BLaER1 treated with 17β-estradiol and CSF1 and Interleukin-3, amounts not matched to agents 10 nM and 100 nM (cell line): ENCODE measurements around the gene GP9.

Source experiments
- H3K27ac ChIP-seq, 11 experiments: shearing (Covaris generic); formaldehyde crosslinking; 2 replicates each; pipeline ENCODE4 v1.8.1; 2022
- H3K27me3 ChIP-seq, 11 experiments: shearing (Covaris generic); formaldehyde crosslinking; 2 replicates each; pipeline ENCODE4 v1.8.1; 2022
- H3K36me3 ChIP-seq, 11 experiments: shearing (Covaris generic); formaldehyde crosslinking; 2 replicates each; pipeline ENCODE4 v1.8.1; 2022
- H3K4me1 ChIP-seq, 10 experiments: shearing (Covaris generic); formaldehyde crosslinking; 2 replicates each; pipeline ENCODE4 v1.8.1; 2022
- H3K4me2 ChIP-seq, 11 experiments: shearing (Covaris generic); formaldehyde crosslinking; 2 replicates each; pipeline ENCODE4 v1.8.1; 2022
- H3K4me3 ChIP-seq, 10 experiments: shearing (Covaris generic); formaldehyde crosslinking; 2 replicates each; pipeline ENCODE4 v1.8.1; 2022
- H3K9ac ChIP-seq, 11 experiments: shearing (Covaris generic); formaldehyde crosslinking; 2 replicates each; pipeline ENCODE4 v1.8.1; 2022
- H3K9me3 ChIP-seq, 11 experiments: shearing (Covaris generic); formaldehyde crosslinking; replicated peaks in 1 of 11; 2 replicates each; pipeline ENCODE4 v1.8.1; 2022
- H4K20me1 ChIP-seq, 11 experiments: shearing (Covaris generic); formaldehyde crosslinking; 2 replicates each; pipeline ENCODE4 v1.8.1; 2022
- Cebpa-rat ChIP-seq, 11 experiments: shearing (Covaris generic); IDR thresholded peaks; 2 replicates each; pipeline ENCODE4 v1.8.1; 2022

Gene GP9

GRCh38 chr3:129017484-129017899, 43.1 kb upstream of the GP9 start:
- TF ChIP-seq Cebpa-rat (IDR thresholded peaks at IDR 0.05): no peak

GRCh38 chr3:129018271-129018670, 42.3 kb upstream of the GP9 start:
- peak overlapping the region in 2 of 11 experiments; percentile 84 to 88; a peak in 3 of 22 replicates for H3K27ac ChIP-seq
- H4K20me1 ChIP-seq: no peaks in the 10 kb centered on the region
- H3K27me3 ChIP-seq: no peaks in the 10 kb centered on the region
- peaks cover 0 to 4% (median 0%) of the 10 kb centered on the region in 11 experiments; a peak in 3 of 22 replicates for H3K9me3 ChIP-seq
- no peak overlapping the region for H3K9ac ChIP-seq
- peak overlapping the region; percentile 77 to 96 (median 92); a peak in 21 of 22 replicates for H3K4me2 ChIP-seq
- no peaks in the 10 kb centered on the region for H3K36me3 ChIP-seq
- no peak overlapping the region for H3K4me3 ChIP-seq
- no peak for TF ChIP-seq Cebpa-rat (IDR thresholded peaks at IDR 0.05)
- peaks cover 35 to 72% (median 65%) of the 10 kb centered on the region in 10 experiments for H3K4me1 ChIP-seq

More at GRCh38 chr3:129017484-129017899, 43.1 kb upstream of the GP9 start:
- 0 out of 20 replicates have a peak overlapping the region, but pooled peaks of 1 of the 10 experiments have one; percentile 2 for H3K4me3 ChIP-seq
- peaks cover 0 to 4% (median 0%) of the 10 kb centered on the region in 11 experiments; a peak in 3 of 22 replicates for H3K9me3 ChIP-seq
- no peaks in the 10 kb centered on the region for H3K27me3 ChIP-seq
- H3K4me1 ChIP-seq: peaks cover 33 to 64% (median 59%) of the 10 kb centered on the region in 10 experiments
- H3K27ac ChIP-seq: peak overlapping the region in 10 of 11 experiments; percentile 32 to 88 (median 78); a peak in 20 of 22 replicates
- no peaks in the 10 kb centered on the region for H3K36me3 ChIP-seq
- H3K9ac ChIP-seq: peak overlapping the region in 9 of 11 experiments; percentile 1 to 48 (median 28); a peak in 14 of 22 replicates
- H4K20me1 ChIP-seq: no peaks in the 10 kb centered on the region
- peak overlapping the region; percentile 77 to 96 (median 92) for H3K4me2 ChIP-seq

DNA sequence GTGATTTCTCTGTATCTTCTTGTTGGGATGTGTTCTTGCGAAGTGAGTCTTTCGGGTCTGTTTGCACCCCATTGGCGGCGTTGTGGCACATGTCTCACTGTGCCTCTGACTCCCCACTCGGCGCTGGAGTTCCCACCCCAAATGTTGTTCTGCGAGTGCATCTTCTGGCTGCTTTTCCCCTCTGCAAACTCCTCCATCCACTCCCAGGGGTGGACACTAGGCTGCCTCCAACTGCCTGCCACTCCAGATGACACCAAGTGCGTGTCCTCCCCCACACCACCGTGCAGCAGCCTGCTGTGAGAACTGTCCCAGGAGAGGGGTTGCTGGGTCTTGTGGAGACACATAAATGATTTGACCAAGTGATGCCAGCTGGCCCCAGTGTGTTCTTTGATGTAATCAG, 41.8 kb upstream of the GP9 start:
- no peaks in the 10 kb centered on the region for H4K20me1 ChIP-seq
- H3K9ac ChIP-seq: no peak overlapping the region
- no peak overlapping the region for H3K4me3 ChIP-seq
- peak overlapping the region in 9 of 11 experiments; percentile 77 to 96 (median 93); a peak in 18 of 22 replicates for H3K4me2 ChIP-seq
- no peak for TF ChIP-seq Cebpa-rat (IDR thresholded peaks at IDR 0.05)
- no peak overlapping the region for H3K27ac ChIP-seq
- H3K36me3 ChIP-seq: no peaks in the 10 kb centered on the region
- H3K9me3 ChIP-seq: peaks cover 0 to under 1% (median 0%) of the 10 kb centered on the region in 11 experiments; a peak in 2 of 22 replicates
- H3K4me1 ChIP-seq: peaks cover 35 to 77% (median 68%) of the 10 kb centered on the region in 10 experiments
- no peaks in the 10 kb centered on the region for H3K27me3 ChIP-seq

DNA sequence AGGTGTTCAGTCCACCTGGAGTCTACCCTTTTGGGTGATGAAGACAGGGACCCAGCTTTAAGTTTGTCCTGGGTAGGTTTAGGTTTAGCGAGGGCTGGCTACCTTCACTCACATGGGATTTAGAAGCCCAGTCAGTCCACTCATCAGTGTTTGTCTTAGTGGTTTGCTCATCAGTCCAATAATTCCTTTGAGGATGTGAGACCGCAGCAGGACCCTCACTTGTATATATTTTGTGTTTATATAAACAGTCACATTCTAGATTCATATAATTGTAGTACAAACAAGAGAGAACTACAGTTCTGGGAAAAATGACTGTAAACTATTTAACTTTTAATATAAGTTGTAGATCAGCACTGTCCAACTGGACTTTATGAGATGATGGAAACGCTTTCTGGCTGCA, 41.3 kb upstream of the GP9 start:
- Histone ChIP-seq H3K4me1 (peaks cover 35 to 79% (median 68%) of the 10 kb centered on the region in 10 experiments), H3K4me2 (peak overlapping the region in 8 of 11 experiments; percentile 77 to 95 (median 92); a peak in 16 of 22 replicates), H3K27ac (no peak overlapping the region), H3K4me3 (no peak overlapping the region), H4K20me1 (no peaks in the 10 kb centered on the region), H3K9me3 (no peaks in the 10 kb centered on the region; a peak in 2 of 22 replicates), H3K9ac (no peak overlapping the region), H3K27me3 (no peaks in the 10 kb centered on the region), H3K36me3 (no peaks in the 10 kb centered on the region)
- no peak for TF ChIP-seq Cebpa-rat (IDR thresholded peaks at IDR 0.05)

DNA sequence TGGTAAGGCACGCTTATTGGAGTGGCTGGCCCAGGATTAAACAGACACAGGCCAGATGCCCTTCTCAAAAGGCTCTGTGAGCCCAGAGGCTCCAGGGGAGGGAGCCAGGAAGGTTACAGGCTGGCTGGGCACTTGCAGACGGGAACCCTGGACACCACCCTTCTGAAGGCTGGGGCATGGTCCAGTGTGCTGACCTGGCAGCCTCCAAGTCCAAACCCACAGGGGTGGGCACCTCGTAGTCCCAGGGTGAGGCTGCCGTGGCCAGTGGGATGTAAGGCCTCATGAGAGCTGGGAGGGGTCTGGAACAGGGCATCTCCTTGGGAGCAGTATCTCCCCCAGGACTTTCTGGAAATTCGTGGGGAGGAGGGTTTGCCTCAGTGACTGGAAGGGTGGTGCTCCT, 39.9 kb upstream of the GP9 start:
- peaks cover 30 to 72% (median 55%) of the 10 kb centered on the region in 10 experiments for H3K4me1 ChIP-seq
- H3K9ac ChIP-seq: no peak overlapping the region
- no peaks in the 10 kb centered on the region for H3K27me3 ChIP-seq
- H3K36me3 ChIP-seq: no peaks in the 10 kb centered on the region
- H3K4me3 ChIP-seq: no peak overlapping the region
- no peak overlapping the region for H3K27ac ChIP-seq
- no peak overlapping the region for H3K4me2 ChIP-seq
- no peak for TF ChIP-seq Cebpa-rat (IDR thresholded peaks at IDR 0.05)
- H4K20me1 ChIP-seq: no peaks in the 10 kb centered on the region
- H3K9me3 ChIP-seq: no peaks in the 10 kb centered on the region; a peak in 2 of 22 replicates

- TF ChIP-seq Cebpa-rat (IDR thresholded peaks at IDR 0.05): no peak
These were observed 39.4 kb upstream of the GP9 start for GRCh38 chr3:129021140-129021551.

DNA sequence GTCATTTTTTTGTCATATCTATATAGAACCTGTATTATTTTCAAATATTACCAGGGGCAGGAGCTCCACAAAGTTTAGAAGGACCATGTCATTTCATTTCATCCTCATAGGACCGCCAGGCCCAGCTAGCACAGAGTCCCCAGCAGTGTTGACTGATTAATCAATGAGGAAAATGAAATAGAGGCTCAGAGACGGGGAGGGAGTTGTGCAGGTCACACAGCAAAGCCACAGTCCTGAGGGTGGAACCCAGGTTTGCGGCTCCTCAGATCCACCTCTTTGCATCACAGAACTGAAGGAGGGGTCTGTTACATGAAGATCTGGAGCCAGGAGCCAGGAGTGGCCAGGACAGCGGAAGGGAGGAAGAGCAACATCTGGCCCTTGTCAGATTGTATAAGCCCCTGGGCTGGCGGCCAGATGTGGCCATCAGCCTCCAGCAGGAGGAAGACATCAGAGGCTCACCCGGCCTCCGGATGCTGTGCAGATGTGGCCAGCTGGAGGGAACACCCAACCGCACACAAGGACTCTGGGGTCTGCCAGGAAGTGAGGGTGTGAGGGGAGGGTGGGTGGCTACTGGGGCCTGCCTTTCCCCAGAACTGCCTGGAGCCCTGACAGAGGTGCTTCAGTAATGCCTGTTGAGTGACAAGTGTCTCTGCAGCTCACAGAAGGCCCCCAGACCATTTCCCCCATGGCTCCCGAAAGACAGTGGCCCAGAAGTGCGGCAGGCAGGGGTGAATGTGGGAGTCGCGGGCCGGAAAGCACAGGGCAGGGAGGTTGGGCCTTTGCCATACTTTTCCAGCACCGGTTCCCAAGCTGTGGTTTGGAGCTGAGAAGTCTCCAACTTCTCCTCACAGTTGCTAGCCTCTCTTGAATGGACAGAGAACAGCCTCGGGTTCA, 38.2 kb upstream of the GP9 start:
- Histone ChIP-seq H4K20me1 (no peaks in the 10 kb centered on the region), H3K4me1 (peaks cover 22 to 70% (median 51%) of the 10 kb centered on the region in 10 experiments), H3K9ac (no peak overlapping the region; a peak in 1 of 22 replicates), H3K9me3 (no peaks in the 10 kb centered on the region), H3K4me2 (peak overlapping the region; percentile 3 to 74 (median 62); a peak in 18 of 22 replicates), H3K27ac (no peak overlapping the region; a peak in 1 of 22 replicates), H3K27me3 (no peaks in the 10 kb centered on the region), H3K36me3 (no peaks in the 10 kb centered on the region), H3K4me3 (no peak overlapping the region)
- TF ChIP-seq Cebpa-rat (IDR thresholded peaks at IDR 0.05): no peak

More at GRCh38 chr3:129021140-129021551, 39.4 kb upstream of the GP9 start:
- Histone ChIP-seq H3K4me1 (peaks cover 25 to 72% (median 54%) of the 10 kb centered on the region in 10 experiments), H3K9ac (no peak overlapping the region), H3K4me2 (no peak overlapping the region), H3K36me3 (no peaks in the 10 kb centered on the region), H3K27me3 (no peaks in the 10 kb centered on the region), H3K27ac (no peak overlapping the region), H4K20me1 (no peaks in the 10 kb centered on the region), H3K4me3 (no peak overlapping the region), H3K9me3 (no peaks in the 10 kb centered on the region; a peak in 2 of 22 replicates)

DNA sequence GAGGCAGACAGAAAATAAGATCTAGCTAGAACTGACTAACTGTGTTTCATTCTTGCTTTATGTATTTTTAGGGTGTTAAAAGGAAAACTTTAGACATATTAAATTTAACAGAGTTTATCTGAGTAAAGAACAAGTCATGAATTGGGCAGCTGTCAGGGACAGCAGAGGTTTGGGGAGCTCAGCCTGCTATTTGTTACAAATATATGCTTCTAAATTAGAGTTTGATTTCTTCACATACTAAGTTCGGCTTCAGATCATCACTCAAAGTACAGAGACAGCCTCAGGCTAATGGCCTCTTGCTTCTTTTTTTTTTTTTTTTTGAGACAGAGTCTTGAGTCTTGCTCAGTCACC, 37.6 kb upstream of the GP9 start:
- H3K9ac ChIP-seq: no peak overlapping the region
- no peak overlapping the region for H3K4me3 ChIP-seq
- H4K20me1 ChIP-seq: no peaks in the 10 kb centered on the region
- H3K4me2 ChIP-seq: peak overlapping the region in 9 of 11 experiments; percentile 13 to 74 (median 62); a peak in 16 of 22 replicates
- H3K27me3 ChIP-seq: no peaks in the 10 kb centered on the region
- no peaks in the 10 kb centered on the region for H3K9me3 ChIP-seq
- peaks cover 18 to 67% (median 48%) of the 10 kb centered on the region in 10 experiments for H3K4me1 ChIP-seq
- no peak overlapping the region; a peak in 1 of 22 replicates for H3K27ac ChIP-seq
- no peaks in the 10 kb centered on the region for H3K36me3 ChIP-seq
- no peak for TF ChIP-seq Cebpa-rat (IDR thresholded peaks at IDR 0.05)

DNA sequence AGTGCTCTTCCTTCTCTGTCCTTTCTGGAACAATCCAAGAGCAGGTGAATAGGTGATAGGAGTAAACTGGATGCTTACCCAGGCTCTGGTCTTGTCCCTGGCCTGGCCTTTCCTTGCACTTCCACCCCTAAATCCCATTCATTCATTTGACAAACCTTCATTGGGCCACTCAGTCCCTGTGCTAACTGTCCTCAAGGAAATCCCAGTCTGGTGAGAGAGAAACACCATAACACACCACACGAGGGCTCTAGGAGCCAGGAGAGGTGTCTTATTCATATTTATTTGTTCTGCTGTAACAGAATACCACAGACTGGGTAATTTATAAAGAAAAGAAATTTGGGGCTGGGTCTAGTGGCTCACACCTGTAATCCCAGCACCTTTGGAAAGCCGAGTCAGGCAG, 36.7 kb upstream of the GP9 start:
- Histone ChIP-seq H3K36me3 (no peaks in the 10 kb centered on the region), H3K27me3 (no peaks in the 10 kb centered on the region), H3K4me1 (peaks cover 11 to 57% (median 38%) of the 10 kb centered on the region in 10 experiments), H3K9me3 (no peaks in the 10 kb centered on the region), H3K27ac (no peak overlapping the region), H3K9ac (no peak overlapping the region), H3K4me3 (no peak overlapping the region), H3K4me2 (peak overlapping the region in 4 of 11 experiments; percentile 8 to 25 (median 20); a peak in 3 of 22 replicates), H4K20me1 (no peaks in the 10 kb centered on the region)
- no peak for TF ChIP-seq Cebpa-rat (IDR thresholded peaks at IDR 0.05)
